Activated CD8-positive, alpha-beta memory T cell treated with anti-CD3 and anti-CD28 coated beads, Interleukin-2, amount 10 ng/mL, durations not matched to agents 7 days and 5 days (primary cell): Measurements from ENCODE around the gene KCNK5. TPM values are rescaled to one million over a fixed set of nuclear protein-coding genes. Genes with fewer than 3 reads are reported as not detected.
A peak's percentile ranks its signal among the peaks of the same experiment; 100 is the strongest.

Experiments used
- ATAC-seq: fragments of 150-1000 bp; cut with Tn5 transposase; one replicate; pipeline ENCODE4 v1.10.0; 2021; ENCODE audit warnings: moderate library complexity
- CTCF ChIA-PET: fragments of 350-600 bp; sonication (Branson Sonifier 250); formaldehyde crosslinking; loops from one replicate; lab custom pipeline; 2021; ENCODE audit warnings: antibody characterized with exemption; lab: Charles Lee
- DNase-seq: peaks from one replicate; pipeline ENCODE4 v3.0.0-alpha.2; 2020
- H3K27ac Mint-ChIP-seq: one replicate; pipeline ENCODE4 v1.8.0; 2021; ENCODE audit warnings: mild to moderate bottlenecking, mixed read lengths
- H3K27me3 Mint-ChIP-seq: one replicate; pipeline ENCODE4 v1.8.0; 2021; ENCODE audit warnings: mixed read lengths
- H3K36me3 Mint-ChIP-seq: one replicate; pipeline ENCODE4 v1.8.0; 2021; ENCODE audit warnings: mild to moderate bottlenecking, mixed read lengths
- H3K4me1 Mint-ChIP-seq: one replicate; pipeline ENCODE4 v1.8.0; 2021; ENCODE audit warnings: mixed read lengths
- H3K4me3 Mint-ChIP-seq: one replicate; pipeline ENCODE4 v1.8.0; 2021; ENCODE audit warnings: mild to moderate bottlenecking, moderate library complexity, mixed read lengths
- H3K9me3 Mint-ChIP-seq: one replicate; pipeline ENCODE4 v1.8.0; 2022; ENCODE audit warnings: low read depth, mixed read lengths
- total RNA-seq, 2 experiments: library from RNA; stranded (reverse); gene quantifications; one replicate each; pipeline ENCODE4 v1.2.3, GENCODE V29; 2021

The KCNK5 gene
- total RNA-seq, 2 experiments from 2014 or later, result 19.1 to 30.8 TPM

DNA sequence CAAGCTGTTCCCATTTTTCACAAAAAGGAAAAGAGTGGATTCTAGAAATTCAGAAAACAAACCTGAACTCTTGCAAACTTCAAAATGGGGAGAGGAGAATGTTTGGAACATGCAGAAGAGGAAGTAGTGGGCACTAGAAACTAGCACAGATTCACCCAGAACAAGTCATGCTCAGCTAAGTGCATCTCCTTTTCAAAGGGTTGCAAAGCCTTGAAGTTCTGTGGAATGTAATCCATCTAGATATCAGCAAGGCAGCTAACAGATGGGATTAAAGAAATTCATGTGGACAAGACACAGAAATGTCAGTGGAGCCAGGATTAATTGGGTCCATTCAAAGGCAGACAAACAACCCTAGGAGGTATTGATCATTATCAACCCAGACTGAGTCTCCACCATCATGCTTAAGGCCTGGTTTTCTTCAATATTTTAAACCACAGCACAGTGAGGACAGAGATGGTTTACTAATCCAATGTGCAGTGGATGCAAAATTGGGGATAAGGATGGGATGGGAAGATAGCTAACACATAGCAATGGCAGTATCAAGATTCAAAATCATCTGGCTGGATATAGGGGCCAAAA lies 31.3 kb downstream of the KCNK5 start:
- Mint-ChIP-seq H3K27me3 (no peaks in the 10 kb centered on the region), H3K9me3 (no peaks in the 10 kb centered on the region), H3K4me1 (peaks cover 6% of the 10 kb centered on the region), H3K4me3 (no peak overlapping the region), H3K27ac (no peak overlapping the region), H3K36me3 (peaks cover 23% of the 10 kb centered on the region)
- ATAC-seq, result no peak
- CTCF ChIA-PET, result interaction anchor here (1.0 kb wide), 1 partner anchor 32 kb away, joined by 3 read pairs; no protein-coding TSS in a partner anchor
- no peak for DNase-seq

DNA sequence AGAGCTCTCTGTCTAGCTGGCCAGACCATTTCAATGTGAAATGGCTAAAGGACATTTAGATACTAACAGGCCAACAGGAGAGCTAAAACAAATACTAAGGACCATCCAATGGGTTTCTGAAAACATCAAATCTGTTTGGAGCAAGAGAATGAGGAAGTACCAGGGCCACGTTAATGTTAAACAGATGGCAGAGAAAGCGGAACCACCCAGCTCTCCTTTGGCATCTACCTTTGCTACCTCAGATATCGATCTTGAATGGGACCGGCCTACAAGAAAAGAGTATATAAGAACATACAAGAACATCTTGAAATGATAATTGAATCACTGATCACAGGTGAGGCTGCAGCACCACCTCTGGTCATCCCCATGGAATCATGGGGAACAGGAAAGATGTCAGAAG lies 31.8 kb downstream of the KCNK5 start:
- DNase-seq (no peak), ATAC-seq (no peak)
- Mint-ChIP-seq H3K4me3 (no peak overlapping the region), H3K9me3 (no peaks in the 10 kb centered on the region), H3K4me1 (peaks cover 4% of the 10 kb centered on the region), H3K36me3 (peaks cover 22% of the 10 kb centered on the region), H3K27ac (no peak overlapping the region), H3K27me3 (no peaks in the 10 kb centered on the region)
- CTCF ChIA-PET, result interaction anchor here (1.0 kb wide), 1 partner anchor 31 kb away, joined by 3 read pairs; no protein-coding TSS in a partner anchor

DNA sequence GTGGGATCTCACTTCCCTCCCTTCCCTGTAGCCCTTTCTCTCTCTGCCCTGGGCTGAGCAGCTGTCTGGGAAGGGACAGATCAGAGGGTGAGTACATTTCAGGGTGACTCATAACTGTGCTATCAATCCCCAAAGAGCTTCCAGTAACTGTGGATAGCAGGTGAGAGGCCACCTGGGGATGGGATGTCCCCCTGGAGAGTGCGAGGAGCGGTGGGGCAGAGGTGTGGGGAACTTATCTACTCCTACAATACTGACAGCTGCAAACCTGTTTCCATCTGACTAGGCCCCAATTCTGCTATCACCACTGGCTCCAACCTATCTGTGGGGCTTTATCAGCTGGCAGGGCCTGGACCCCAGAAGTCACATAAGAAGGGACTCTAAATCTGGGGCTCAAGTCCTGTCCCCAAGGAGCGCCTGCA lies 32.6 kb downstream of the KCNK5 start:
- Mint-ChIP-seq H3K4me1 (peaks cover 3% of the 10 kb centered on the region), H3K9me3 (no peaks in the 10 kb centered on the region), H3K36me3 (peaks cover 19% of the 10 kb centered on the region), H3K27ac (no peak overlapping the region), H3K27me3 (no peaks in the 10 kb centered on the region), H3K4me3 (no peak overlapping the region)
- DNase-seq, result no peak
- CTCF ChIA-PET, result no interaction called here
- ATAC-seq, result no peak

DNA sequence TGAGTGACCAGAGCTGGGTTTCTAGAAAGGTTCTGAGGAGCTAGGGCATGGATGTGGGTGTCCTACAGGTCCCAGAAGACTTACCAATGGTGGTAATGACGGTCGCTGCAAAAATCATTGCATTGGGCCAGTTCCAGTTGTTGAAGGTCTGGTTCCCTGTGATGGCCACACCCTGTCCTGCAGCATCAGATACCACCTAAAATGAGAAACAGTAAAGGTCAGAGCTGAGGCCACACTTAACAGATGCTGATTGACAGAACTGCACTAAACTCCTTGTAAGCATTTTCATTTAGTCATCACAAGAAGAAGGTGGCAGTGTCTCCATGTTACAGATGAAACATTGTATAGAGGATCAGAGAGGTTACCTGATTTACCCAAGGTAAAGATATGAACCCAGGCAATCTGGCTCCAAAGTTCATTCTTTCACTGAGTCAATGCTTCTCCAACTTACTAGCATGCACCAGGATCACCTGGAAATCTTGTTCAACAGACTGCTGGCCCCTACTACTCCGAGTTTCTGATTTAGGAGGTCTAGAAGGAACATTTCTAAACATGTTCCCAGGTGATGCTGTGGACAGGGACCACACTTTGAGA lies 33.4 kb downstream of the KCNK5 start:
- Mint-ChIP-seq H3K9me3 (no peaks in the 10 kb centered on the region), H3K27me3 (no peaks in the 10 kb centered on the region), H3K4me3 (no peak overlapping the region), H3K36me3 (peaks cover 19% of the 10 kb centered on the region), H3K27ac (no peak overlapping the region), H3K4me1 (peaks cover 3% of the 10 kb centered on the region)
- DNase-seq (no peak), ATAC-seq (no peak)
- CTCF ChIA-PET, result no interaction called here

DNA sequence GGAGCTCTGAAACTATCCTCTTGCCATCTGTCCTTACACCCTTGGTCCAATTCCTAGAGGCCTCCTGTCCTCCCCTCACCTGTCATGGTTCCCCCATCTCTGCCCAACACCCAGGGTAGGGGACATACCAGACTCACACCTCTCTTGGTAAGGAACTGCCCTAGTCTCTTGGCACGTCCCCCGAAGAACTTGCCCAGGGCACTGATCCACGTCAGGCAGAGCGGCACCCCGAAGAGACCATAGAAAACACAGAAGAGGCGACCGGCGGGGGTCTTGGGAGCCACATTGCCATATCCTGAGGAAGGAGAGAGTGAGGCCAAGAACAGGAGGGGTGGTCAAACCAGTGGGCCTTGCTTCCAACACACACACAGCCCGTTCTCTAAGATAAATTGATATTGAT lies 34.8 kb downstream of the KCNK5 start:
- H3K36me3 Mint-ChIP-seq, result peaks cover 22% of the 10 kb centered on the region
- DNase-seq (no peak), ATAC-seq (no peak)
- no peaks in the 10 kb centered on the region for H3K9me3 Mint-ChIP-seq
- no peak overlapping the region for H3K4me3 Mint-ChIP-seq
- peaks cover 7% of the 10 kb centered on the region for H3K4me1 Mint-ChIP-seq
- H3K27me3 Mint-ChIP-seq, result no peaks in the 10 kb centered on the region
- no peak overlapping the region for H3K27ac Mint-ChIP-seq
- CTCF ChIA-PET, result no interaction called here

DNA sequence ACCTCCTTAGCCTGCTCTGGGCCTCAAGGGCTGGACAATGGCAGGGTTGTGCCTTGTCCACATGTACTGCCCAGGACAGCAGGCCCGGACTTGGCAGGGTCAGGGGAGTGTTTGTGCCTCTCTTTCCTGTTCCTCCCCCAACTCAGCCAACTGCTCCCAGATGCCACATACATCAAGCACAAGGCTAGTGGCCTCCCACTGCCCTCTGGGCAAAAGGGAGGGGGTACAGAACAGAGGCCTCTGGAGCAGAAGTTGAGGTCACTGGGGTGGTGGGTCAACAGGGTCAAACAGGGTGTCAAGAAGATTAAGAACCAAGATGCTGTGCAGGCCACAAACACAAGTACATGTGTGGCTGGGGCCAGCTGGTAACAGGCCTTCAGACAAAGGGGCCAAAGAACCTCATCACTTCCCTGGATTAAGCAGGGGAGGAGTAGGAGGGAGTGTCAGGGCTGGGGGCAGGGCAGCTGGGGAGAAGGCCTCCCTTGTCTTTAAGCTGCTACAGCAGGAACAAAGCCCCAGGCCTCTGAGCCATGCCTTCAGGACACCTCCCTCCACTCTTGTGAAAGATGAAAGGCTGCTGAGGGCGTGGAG lies 36.0 kb downstream of the KCNK5 start:
- Mint-ChIP-seq H3K4me3 (no peak overlapping the region), H3K36me3 (peaks cover 23% of the 10 kb centered on the region), H3K27me3 (no peaks in the 10 kb centered on the region), H3K27ac (no peak overlapping the region), H3K9me3 (no peaks in the 10 kb centered on the region), H3K4me1 (peaks cover 16% of the 10 kb centered on the region)
- CTCF ChIA-PET, result no interaction called here
- ATAC-seq (no peak), DNase-seq (no peak)

DNA sequence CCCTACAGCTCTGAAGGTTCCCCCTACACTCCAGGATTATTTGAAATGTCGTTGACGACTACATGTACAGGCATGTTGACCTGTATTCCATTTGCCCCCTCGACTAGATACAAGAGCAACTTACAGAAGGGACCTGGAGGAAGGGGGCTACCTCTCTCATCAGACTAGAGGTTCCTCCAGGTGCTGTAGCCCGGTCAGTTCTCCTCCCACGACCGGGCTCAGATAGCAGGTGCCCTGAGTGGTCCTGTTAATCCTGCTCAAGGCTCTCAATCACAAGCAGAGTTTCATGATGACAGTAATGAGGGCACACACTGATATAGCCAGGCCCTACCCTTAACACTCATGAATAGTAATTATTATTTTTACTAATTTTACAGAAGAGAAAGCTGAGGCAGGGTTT lies 36.5 kb downstream of the KCNK5 start:
- Mint-ChIP-seq H3K36me3 (peaks cover 23% of the 10 kb centered on the region), H3K27me3 (no peaks in the 10 kb centered on the region), H3K4me1 (peaks cover 17% of the 10 kb centered on the region), H3K4me3 (no peak overlapping the region), H3K27ac (peak overlapping the region; percentile 60), H3K9me3 (no peaks in the 10 kb centered on the region)
- CTCF ChIA-PET, result interaction anchor here (0.7 to 3.6 kb wide), 2 partner anchors 10 to 110 kb away, joined by 4 to 24 read pairs; no protein-coding TSS in a partner anchor
- DNase-seq (no peak), ATAC-seq (no peak)

DNA sequence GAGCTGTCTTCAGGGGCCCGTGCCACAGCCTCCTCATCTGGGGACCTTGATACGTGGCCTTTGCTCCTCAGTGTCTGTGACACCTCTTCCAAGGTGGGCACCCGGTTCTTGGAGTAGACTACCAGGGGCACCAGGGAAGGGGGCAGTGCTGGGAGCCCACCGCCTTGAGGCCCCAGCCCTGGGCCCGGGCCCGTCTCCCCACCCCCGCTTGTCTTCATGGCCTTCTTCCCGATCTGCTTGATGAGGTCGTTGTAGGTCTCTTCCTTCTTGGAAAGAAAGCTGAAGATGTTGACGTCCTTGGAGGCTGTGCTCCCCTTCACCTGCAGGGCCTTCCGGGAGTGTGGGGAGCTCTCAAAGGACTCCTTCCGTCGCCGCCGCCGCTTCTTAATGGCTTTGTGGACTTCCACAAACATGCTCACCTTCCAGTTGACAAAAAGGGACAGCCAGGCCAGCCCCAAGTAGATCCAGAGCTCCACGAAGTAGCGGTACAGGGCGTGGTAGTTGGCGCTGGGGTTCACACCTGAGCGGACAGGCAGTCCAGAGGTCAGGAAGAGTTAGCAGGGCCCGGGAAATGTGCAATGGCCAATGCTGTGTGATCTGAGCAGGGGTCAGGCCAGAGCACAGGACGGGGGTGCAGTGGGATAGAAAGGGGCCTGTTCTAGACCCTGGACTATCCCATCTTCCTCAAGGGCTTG lies 37.9 kb downstream of the KCNK5 start:
- no peaks in the 10 kb centered on the region for H3K27me3 Mint-ChIP-seq
- ATAC-seq (no peak), DNase-seq (no peak)
- peaks cover 25% of the 10 kb centered on the region for H3K36me3 Mint-ChIP-seq
- no peak overlapping the region for H3K4me3 Mint-ChIP-seq
- no peaks in the 10 kb centered on the region for H3K9me3 Mint-ChIP-seq
- H3K4me1 Mint-ChIP-seq, result peaks cover 19% of the 10 kb centered on the region
- H3K27ac Mint-ChIP-seq, result no peak overlapping the region
- CTCF ChIA-PET, result interaction anchor here (0.6 to 3.6 kb wide), 6 partner anchors 10 to 114 kb away, joined by 3 to 24 read pairs (median 4); no protein-coding TSS in a partner anchor

DNA sequence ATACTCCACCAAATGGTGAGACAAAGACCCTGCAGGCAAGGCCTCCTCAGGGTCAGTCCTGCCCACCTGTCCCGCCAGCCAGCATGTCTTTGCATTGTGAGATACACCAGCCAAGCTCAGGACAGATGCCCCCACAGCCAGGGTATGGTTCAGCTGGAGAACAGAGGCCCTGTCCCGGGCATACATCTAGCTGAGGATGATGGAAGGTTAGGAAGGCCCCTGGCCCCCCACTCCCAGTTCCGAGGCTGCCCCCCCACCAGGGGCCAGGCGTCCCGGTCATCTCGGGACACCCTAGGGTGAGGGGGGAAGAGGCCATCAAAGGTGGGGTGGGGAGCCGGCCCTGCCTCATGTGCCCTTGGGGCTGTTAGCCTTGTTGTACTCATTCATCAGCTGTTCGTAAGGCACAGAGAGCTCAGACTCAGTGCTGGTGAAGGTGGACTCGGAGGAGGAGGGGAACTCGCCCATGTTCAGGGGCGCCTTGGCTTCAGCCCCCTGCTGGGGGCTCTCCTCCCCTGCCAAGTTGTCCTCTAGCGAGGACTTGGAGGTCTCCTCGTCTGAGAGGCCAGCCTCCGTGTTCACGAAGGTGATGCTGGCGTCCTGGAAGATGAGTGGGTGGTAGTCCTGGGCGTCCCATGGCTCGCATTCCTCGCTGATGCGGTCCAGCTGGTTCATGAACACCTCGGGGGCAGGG lies 38.6 kb downstream of the KCNK5 start:
- peaks cover 19% of the 10 kb centered on the region for H3K4me1 Mint-ChIP-seq

DNA sequence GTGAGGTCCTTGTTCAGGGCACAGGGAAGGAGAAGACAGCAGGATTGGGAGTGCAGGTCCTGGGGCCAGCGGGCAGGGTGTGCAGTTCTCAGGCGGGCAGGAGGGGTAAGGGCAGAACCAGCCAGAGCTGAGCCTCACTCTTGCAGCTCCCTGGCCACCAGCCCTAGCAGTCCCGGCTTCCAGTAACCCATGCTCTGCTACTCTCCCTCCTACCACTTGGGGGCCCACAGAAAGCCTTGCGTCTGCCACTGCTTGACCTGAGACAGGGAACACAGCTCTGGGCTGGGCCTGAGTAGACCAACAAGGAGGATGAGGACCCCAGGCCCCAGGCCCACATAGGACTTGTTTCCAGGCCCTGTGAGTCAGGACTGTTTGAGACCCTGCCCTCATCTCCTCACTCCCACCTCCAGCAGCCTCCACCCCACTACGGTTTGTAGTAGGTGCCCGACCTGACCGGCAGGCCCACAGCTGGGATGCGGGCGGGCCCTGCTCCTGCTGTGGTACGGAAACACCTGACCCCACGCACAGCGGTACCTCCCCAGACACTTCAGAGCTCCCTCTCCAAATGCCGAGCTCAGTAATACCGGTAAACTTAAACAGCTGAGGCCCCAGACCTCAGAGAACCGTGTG lies 39.2 kb downstream of the KCNK5 start:
- CTCF ChIA-PET, result interaction anchor here (0.7 to 3.6 kb wide), 13 partner anchors 10 to 115 kb away, joined by 3 to 24 read pairs (median 4); partner anchors contain the start of gene SAYSD1
- H3K27me3 Mint-ChIP-seq, result no peaks in the 10 kb centered on the region
- H3K4me3 Mint-ChIP-seq, result no peak overlapping the region
- peaks cover 22% of the 10 kb centered on the region for H3K36me3 Mint-ChIP-seq
- H3K9me3 Mint-ChIP-seq, result no peaks in the 10 kb centered on the region
- no peak overlapping the region for H3K27ac Mint-ChIP-seq
- H3K4me1 Mint-ChIP-seq, result peaks cover 19% of the 10 kb centered on the region
- DNase-seq, result peak; percentile 47
- ATAC-seq, result peak; percentile 68

More for the DNA sequence above, 38.6 kb downstream of the KCNK5 start:
- DNase-seq, result no peak
- Mint-ChIP-seq H3K9me3 (no peaks in the 10 kb centered on the region), H3K36me3 (peaks cover 28% of the 10 kb centered on the region), H3K27ac (no peak overlapping the region), H3K27me3 (no peaks in the 10 kb centered on the region), H3K4me3 (no peak overlapping the region)
- CTCF ChIA-PET, result interaction anchor here (0.9 to 3.6 kb wide), 11 partner anchors 10 to 115 kb away, joined by 3 to 24 read pairs (median 4); no protein-coding TSS in a partner anchor
- ATAC-seq, result no peak

DNA sequence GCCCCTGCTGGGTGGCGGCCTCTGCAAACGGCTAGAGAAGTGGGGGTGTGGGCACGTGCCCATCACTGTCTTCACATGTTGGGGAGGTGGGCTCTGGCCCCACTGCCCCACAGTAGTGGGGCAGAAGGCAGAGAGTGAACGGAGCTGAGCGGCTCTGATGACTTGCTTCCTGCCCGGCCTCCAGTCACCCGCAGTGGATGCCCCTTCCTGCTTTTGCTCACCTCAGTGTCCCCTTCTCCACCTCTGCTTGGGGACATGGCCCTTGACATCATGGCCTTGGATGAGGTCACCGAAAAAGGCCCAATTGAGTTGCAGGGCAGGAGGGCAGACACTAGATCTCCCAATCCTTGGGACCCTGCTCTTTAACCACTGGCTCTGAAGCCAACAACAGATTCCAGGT lies 40.1 kb downstream of the KCNK5 start:
- no peaks in the 10 kb centered on the region for H3K9me3 Mint-ChIP-seq
- H3K4me1 Mint-ChIP-seq, result peaks cover 19% of the 10 kb centered on the region
- H3K27ac Mint-ChIP-seq, result peak overlapping the region; percentile 52
- no peak overlapping the region for H3K4me3 Mint-ChIP-seq
- CTCF ChIA-PET, result interaction anchor here (1.6 kb wide), 1 partner anchor 9 kb away, joined by 4 read pairs; no protein-coding TSS in a partner anchor
- H3K27me3 Mint-ChIP-seq, result no peaks in the 10 kb centered on the region
- ATAC-seq (no peak), DNase-seq (no peak)
- peaks cover 18% of the 10 kb centered on the region for H3K36me3 Mint-ChIP-seq

DNA sequence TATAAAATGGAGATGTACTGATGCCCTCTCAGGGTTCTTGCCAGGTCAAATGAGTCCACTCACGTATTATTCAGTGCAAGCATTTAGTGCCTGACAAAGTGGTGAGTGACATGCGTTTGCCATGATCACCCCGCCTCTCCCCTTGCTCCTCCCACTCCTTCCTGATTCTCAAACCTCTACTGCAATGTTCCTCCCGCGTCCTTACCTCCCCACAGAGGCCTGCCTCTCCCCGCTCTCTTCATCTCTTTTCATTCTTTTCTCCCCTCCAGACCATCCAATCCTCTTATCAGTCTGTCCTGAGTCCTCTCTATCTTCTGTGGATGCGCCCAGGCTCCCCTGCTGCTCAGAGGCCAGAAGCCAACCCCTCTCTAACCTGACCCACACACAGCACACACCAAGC lies 40.7 kb downstream of the KCNK5 start:
- Mint-ChIP-seq H3K27me3 (no peaks in the 10 kb centered on the region), H3K27ac (peak overlapping the region; percentile 61), H3K9me3 (no peaks in the 10 kb centered on the region), H3K4me1 (peaks cover 19% of the 10 kb centered on the region), H3K4me3 (no peak overlapping the region), H3K36me3 (peaks cover 17% of the 10 kb centered on the region)
- CTCF ChIA-PET, result interaction anchor here (1.7 kb wide), 1 partner anchor 22 kb away, joined by 8 read pairs; no protein-coding TSS in a partner anchor
- no peak for DNase-seq
- no peak for ATAC-seq
